Endothelial cell of umbilical vein (primary cell): ENCODE data around the gene NRG3. TPM values are rescaled to one million over a fixed set of nuclear protein-coding genes. Genes with fewer than 3 reads are reported as not detected.

Experiments
- BruUV-seq: library from RNA; stranded (reverse); fragments of 400-500 nt; replicated peaks from 2 replicates; lab custom pipeline; 2021; lab: Mats Ljungman, UMichigan
- CTCF ChIA-PET: fragments of 300-600, 350-600 bp; sonication (Branson Sonifier 250); formaldehyde crosslinking; loops from one replicate; lab custom pipeline; 2021; ENCODE audit warnings: antibody characterized with exemption, inconsistent platforms; lab: Charles Lee
- POLR2A ChIA-PET: fragments of 300-600, 350-600 bp; sonication (Branson Sonifier 250); formaldehyde crosslinking; loops from one replicate; lab custom pipeline; 2021; ENCODE audit warnings: antibody characterized with exemption, inconsistent platforms; lab: Charles Lee
- DNase-seq: peaks from one replicate; pipeline ENCODE4 v3.0.0-alpha.2; 2011; ENCODE audit warnings: low read depth, low spot score
- FAIRE-seq: peaks from 2 replicates; lab custom pipeline; 2011; peaks lifted over from hg19 to GRCh38; lab: Jason Lieb, UNC
- H2AFZ ChIP-seq: 2 replicates; pipeline ENCODE4 v1.6.0; 2012; ENCODE audit warnings: low read depth, low read length, control low read depth, inconsistent platforms
- H3K27ac ChIP-seq: 2 replicates; pipeline ENCODE4 v1.5.1; 2011; ENCODE audit warnings: low read depth, mild to moderate bottlenecking, control low read depth, low read length, moderate library complexity; ENCODE audit not compliant: insufficient read depth
- H3K27me3 ChIP-seq, 2 experiments: 2 replicates each; pipeline versions ENCODE4 v1.6.0 to v1.6.1; 2011; ENCODE audit warnings: low read length in 2 of 2, mixed read lengths in 1 of 2; ENCODE audit not compliant: control insufficient read depth in 2 of 2, insufficient read depth in 2 of 2
- H3K36me3 ChIP-seq, 2 experiments: 2 replicates in 1 of 2; 3 replicates in 1 of 2; pipeline ENCODE4 v1.5.1; 2011; ENCODE audit warnings: low read length in 2 of 2, mild to moderate bottlenecking in 1 of 2, moderate library complexity in 1 of 2; ENCODE audit not compliant: control insufficient read depth in 2 of 2, insufficient read depth in 2 of 2; ENCODE audit errors: extremely low read depth in 1 of 2
- H3K4me1 ChIP-seq: 3 replicates; pipeline ENCODE4 v1.5.1; 2011; ENCODE audit warnings: mild to moderate bottlenecking, low read length; ENCODE audit not compliant: control insufficient read depth, insufficient read depth; ENCODE audit errors: extremely low read depth
- H3K4me2 ChIP-seq: 2 replicates; pipeline ENCODE4 v1.6.1; 2011; ENCODE audit warnings: low read length, control low read depth, mixed read lengths; ENCODE audit not compliant: insufficient read depth
- H3K4me3 ChIP-seq, 3 experiments: fragments of 200-600 bp in 1 of 3; sonication (generic), shearing (Covaris generic) in 1 of 3; replicated peaks in 1 of 3; 2 replicates each; pipeline ENCODE4 v1.5.1; 2011 to 2016; ENCODE audit warnings: control low read depth in 3 of 3, low read length in 3 of 3, mild to moderate bottlenecking in 2 of 3, inconsistent platforms in 1 of 3, low read depth in 1 of 3, moderate library complexity in 1 of 3; ENCODE audit not compliant: insufficient read depth in 1 of 3
- H3K79me2 ChIP-seq: 2 replicates; pipeline ENCODE4 v1.6.0; 2012; ENCODE audit warnings: low read length, inconsistent platforms; ENCODE audit not compliant: control insufficient read depth, insufficient read depth
- H3K9ac ChIP-seq: replicated peaks from 2 replicates; pipeline ENCODE3; 2011; ENCODE audit warnings: low read length, control low read depth; ENCODE audit not compliant: insufficient read depth; ENCODE audit errors: extremely low read depth
- H3K9me1 ChIP-seq: replicated peaks from 3 replicates; pipeline ENCODE4 v1.6.0; 2011; ENCODE audit warnings: mild to moderate bottlenecking, low read length; ENCODE audit not compliant: control insufficient read depth, insufficient read depth; ENCODE audit errors: extremely low read depth
- H3K9me3 ChIP-seq: replicated peaks from 2 replicates; pipeline ENCODE4 v1.5.1; 2012; ENCODE audit warnings: low read length, inconsistent platforms; ENCODE audit not compliant: control insufficient read depth, insufficient read depth
- H4K20me1 ChIP-seq: replicated peaks from 2 replicates; pipeline ENCODE3; 2011; ENCODE audit warnings: mild to moderate bottlenecking, low read length; ENCODE audit not compliant: control insufficient read depth, insufficient read depth; ENCODE audit errors: extremely low read depth
- CTCF ChIP-seq, 2 donors: IDR thresholded peaks; 1 replicate in 1 of 2; 2 replicates in 1 of 2; pipeline ENCODE4 v1.5.1; 2011; ENCODE audit warnings: low read length in 2 of 2, mild to moderate bottlenecking in 2 of 2, moderate library complexity in 2 of 2, control low read depth in 1 of 2, inconsistent platforms in 1 of 2, low read depth in 1 of 2; ENCODE audit not compliant: insufficient read depth in 1 of 2; ENCODE audit errors: extremely low read depth in 1 of 2
- EZH2 ChIP-seq: IDR thresholded peaks from 2 replicates; pipeline ENCODE4 v1.6.1; 2012; ENCODE audit warnings: borderline replicate concordance, low read depth, mild to moderate bottlenecking, moderate library complexity, low read length, inconsistent platforms; ENCODE audit not compliant: severe bottlenecking
- FOS ChIP-seq: IDR thresholded peaks from 2 replicates; pipeline ENCODE4 v1.6.1; 2011; ENCODE audit warnings: mild to moderate bottlenecking, low read length, moderate library complexity, borderline replicate concordance; ENCODE audit not compliant: insufficient read depth
- GATA2 ChIP-seq: IDR thresholded peaks from 2 replicates; pipeline ENCODE4 v1.7.0; 2011; ENCODE audit warnings: low read depth, mild to moderate bottlenecking, moderate library complexity, mixed read lengths, low read length; ENCODE audit not compliant: insufficient read length, insufficient read depth
- JUN ChIP-seq: IDR thresholded peaks from 2 replicates; pipeline ENCODE4 v1.6.1; 2011; ENCODE audit warnings: borderline replicate concordance, low read depth; ENCODE audit not compliant: insufficient read length, insufficient read depth
- MYC ChIP-seq: IDR thresholded peaks from one replicate; pipeline ENCODE4 v1.6.1; 2011; ENCODE audit warnings: mild to moderate bottlenecking, low read depth, low read length
- POLR2A ChIP-seq: IDR thresholded peaks from 2 replicates; pipeline ENCODE4 v1.6.1; 2012; ENCODE audit warnings: low read depth, mild to moderate bottlenecking, control low read depth, low read length
- POLR2AphosphoS5 ChIP-seq: IDR thresholded peaks from 2 replicates; pipeline ENCODE4 v1.6.1; 2012; ENCODE audit warnings: low read depth, mild to moderate bottlenecking, control low read depth, low read length, moderate library complexity; ENCODE audit not compliant: insufficient read depth
- dilution Hi-C: fragments of 300-500 bp; cut with MboI; formaldehyde crosslinking; loops from one replicate; pipeline ENCODE4 v1.15.0; 2019; ENCODE audit warnings: low sequenced_read_pairs; ENCODE audit not compliant: extremely low pct_ligation_motif_present
- intact Hi-C: fragments of 100-400 bp; cut with micrococcal nuclease; formaldehyde crosslinking; loops from one replicate; pipeline ENCODE4 v1.10.0; 2022
- polyA plus RNA-seq, 4 experiments: library from polyadenylated mRNA; depleted of rRNA in 3 of 4; stranded (reverse) in 3 of 4; unstranded in 1 of 4; fragments of >200 nt; gene quantifications; 2 replicates each; pipeline versions ENCODE4 v1.2.1 to v1.2.3, GENCODE V29; 2011 to 2012; ENCODE audit warnings: missing spikeins in 1 of 4
- total RNA-seq: library from RNA; stranded (reverse); gene quantifications from 2 replicates; pipeline ENCODE4 v1.2.3, GENCODE V29; 2021
- TF ChIP-seq, protein P1 (sequence below): IDR thresholded peaks from 2 replicates; pipeline ENCODE4 v1.6.1; 2011; ENCODE audit not compliant: insufficient read depth, insufficient read length

NRG3 gene
- total and polyA plus RNA-seq, 2 donors (not counting 3 experiments of a cell fraction or from before 2014, with no cell fraction given): 1.9 to 3.9 TPM

- TF ChIP-seq, protein P1, sequence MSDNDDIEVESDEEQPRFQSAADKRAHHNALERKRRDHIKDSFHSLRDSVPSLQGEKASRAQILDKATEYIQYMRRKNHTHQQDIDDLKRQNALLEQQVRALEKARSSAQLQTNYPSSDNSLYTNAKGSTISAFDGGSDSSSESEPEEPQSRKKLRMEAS: no peak
- no peak for TF ChIP-seq MYC
- no peak for TF ChIP-seq POLR2AphosphoS5
- no peak for TF ChIP-seq FOS
- TF ChIP-seq POLR2A: no peak
- no peak for TF ChIP-seq GATA2
- no peak for TF ChIP-seq JUN
- no peak for TF ChIP-seq CTCF (IDR thresholded peaks at IDR 0.05; ENCODE audit: extremely low read depth in 1 of 2, insufficient read depth in 1 of 2, low read depth in 1 of 2, low read length in 2 of 2)
- TF ChIP-seq EZH2: no peak
- dilution Hi-C loops: no loop called here
- H2AFZ ChIP-seq: no peak overlapping the region
- FAIRE-seq: no peak
- no peak overlapping the region for H3K27ac ChIP-seq
- H3K9ac ChIP-seq: no peak overlapping the region
- H3K4me1 ChIP-seq: no peaks in the 10 kb centered on the region
- no peaks in the 10 kb centered on the region for H3K9me3 ChIP-seq
- no peaks in the 10 kb centered on the region for H3K9me1 ChIP-seq
- H3K4me3 ChIP-seq: no peak overlapping the region
- ChIA-PET POLR2A (no interaction called here), CTCF (no interaction called here)
- H3K4me2 ChIP-seq: no peak overlapping the region
- DNase-seq: no peak
- H3K27me3 ChIP-seq: no peaks in the 10 kb centered on the region
- H3K36me3 ChIP-seq: no peaks in the 10 kb centered on the region
- no TSS peak for BruUV-seq
- H3K79me2 ChIP-seq: no peaks in the 10 kb centered on the region
- H4K20me1 ChIP-seq: no peaks in the 10 kb centered on the region
- intact Hi-C loops: no loop called here
Observed at GRCh38 chr10:82768040-82768439, 893.0 kb downstream of the NRG3 start.
